Inferior parietal cortex (tissue), 1 donor: ENCODE measurements around the gene PCDHGA11.
"Not testable (repeated sequence)": the region's sequence is repeated elsewhere in the genome, so short reads cannot be mapped to it uniquely, and the experiment has no call there.

Experiments
- DNase-seq: peaks from one replicate; pipeline ENCODE4 v3.0.0-alpha.2; 2016; ENCODE audit errors: extremely low spot score

Gene PCDHGA11

DNA sequence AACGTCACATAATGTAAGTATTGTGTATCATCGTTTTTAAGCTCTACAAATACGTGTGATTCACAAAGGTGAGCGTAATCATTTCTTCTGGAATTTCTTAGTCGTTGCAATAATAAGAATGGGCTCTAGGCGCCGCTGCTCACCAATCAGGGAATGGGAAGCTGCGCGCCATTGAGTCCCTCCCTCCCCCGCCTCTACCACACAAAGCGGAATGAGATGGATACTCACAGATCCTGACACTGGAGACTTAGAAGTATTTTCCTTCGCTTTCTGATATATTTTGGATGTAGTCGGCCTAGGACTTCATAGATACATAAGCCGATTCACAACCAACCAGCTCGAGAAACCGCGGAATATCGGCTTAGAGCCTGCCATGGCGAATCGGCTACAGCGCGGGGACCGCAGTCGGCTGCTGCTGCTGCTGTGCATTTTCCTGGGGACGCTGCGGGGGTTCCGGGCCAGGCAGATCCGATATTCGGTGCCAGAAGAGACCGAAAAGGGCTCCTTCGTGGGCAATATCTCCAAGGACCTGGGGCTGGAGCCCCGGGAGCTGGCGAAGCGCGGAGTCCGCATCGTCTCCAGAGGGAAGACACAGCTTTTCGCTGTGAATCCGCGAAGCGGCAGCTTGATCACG lies at the start of gene PCDHGA11:
PCDHGA11 (plus strand) TSS at position 197 of the 634 bp plus-strand sequence; CDS start at position 374, 177 bp downstream.
- DNase-seq = peak; percentile 5

DNA sequence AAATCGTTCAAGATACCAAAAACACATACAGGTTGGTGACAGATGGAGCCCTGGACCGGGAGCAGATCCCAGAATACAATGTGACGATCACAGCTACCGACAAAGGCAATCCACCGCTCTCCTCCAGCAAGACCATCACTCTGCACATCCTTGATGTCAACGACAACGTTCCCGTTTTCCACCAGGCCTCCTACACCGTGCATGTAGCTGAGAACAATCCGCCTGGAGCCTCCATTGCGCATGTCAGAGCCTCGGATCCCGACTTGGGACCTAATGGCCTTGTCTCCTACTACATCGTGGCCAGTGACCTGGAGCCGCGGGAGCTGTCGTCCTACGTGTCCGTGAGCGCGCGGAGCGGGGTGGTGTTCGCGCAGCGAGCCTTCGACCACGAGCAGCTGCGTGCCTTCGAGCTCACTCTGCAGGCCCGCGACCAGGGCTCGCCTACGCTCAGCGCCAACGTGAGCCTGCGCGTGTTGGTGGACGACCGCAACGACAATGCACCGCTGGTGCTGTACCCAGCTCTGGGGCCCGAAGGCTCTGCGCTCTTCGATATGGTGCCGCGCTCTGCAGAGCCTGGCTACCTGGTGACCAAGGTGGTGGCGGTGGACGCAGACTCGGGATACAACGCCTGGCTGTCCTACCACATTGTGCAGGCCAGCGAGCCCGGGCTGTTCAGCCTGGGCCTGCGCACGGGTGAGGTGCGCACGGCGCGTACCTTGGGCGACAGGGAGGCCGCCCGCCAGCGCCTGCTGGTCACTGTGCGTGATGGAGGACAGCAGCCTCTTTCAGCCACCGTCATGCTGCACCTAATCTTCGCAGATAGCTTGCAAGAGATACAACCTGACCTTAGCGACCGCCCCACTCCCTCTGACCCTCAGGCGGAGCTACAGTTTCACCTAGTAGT lies 49.0 kb upstream of the PCDHGA11 start:
- no peak for DNase-seq

DNA sequence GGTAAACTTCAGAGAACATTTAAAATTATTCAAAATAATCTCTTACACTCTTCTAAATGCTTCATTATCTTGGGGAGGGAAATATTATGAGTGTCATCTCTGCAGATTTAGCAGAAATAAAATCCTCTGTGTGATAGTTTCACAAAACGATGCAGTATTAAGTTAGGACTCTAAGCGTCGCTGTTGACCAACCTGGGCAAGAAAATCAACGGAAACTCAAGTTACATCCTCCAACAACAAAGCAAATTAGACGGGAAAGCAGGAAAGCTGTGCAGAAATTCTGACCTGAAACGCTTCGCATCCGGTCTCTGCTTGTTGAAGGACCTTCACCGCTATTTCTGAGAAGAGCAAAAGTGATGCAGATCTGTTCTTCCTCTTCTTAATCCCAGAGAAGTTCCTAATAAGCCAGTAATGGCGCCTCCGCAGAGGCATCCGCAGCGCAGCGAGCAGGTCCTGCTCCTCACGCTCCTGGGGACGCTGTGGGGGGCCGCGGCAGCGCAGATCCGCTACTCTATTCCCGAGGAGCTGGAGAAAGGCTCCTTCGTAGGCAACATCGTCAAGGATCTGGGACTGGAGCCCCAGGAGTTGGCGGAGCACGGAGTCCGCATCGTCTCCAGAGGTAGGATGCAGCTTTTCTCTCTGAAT lies 47.1 kb upstream of the PCDHGA11 start, which contains the start of gene PCDHGA6:
PCDHGA6 (plus strand) TSS at position 219 of the 645 bp plus-strand sequence; CDS start at position 412, 193 bp downstream.
- no peak for DNase-seq

GRCh38 chr5:141374627-141375026 lies 46.2 kb upstream of the PCDHGA11 start:
- no peak for DNase-seq

- DNase-seq = not testable (repeated sequence)
Measured at GRCh38 chr5:141375444-141376155, 45.3 kb upstream of the PCDHGA11 start.

DNA sequence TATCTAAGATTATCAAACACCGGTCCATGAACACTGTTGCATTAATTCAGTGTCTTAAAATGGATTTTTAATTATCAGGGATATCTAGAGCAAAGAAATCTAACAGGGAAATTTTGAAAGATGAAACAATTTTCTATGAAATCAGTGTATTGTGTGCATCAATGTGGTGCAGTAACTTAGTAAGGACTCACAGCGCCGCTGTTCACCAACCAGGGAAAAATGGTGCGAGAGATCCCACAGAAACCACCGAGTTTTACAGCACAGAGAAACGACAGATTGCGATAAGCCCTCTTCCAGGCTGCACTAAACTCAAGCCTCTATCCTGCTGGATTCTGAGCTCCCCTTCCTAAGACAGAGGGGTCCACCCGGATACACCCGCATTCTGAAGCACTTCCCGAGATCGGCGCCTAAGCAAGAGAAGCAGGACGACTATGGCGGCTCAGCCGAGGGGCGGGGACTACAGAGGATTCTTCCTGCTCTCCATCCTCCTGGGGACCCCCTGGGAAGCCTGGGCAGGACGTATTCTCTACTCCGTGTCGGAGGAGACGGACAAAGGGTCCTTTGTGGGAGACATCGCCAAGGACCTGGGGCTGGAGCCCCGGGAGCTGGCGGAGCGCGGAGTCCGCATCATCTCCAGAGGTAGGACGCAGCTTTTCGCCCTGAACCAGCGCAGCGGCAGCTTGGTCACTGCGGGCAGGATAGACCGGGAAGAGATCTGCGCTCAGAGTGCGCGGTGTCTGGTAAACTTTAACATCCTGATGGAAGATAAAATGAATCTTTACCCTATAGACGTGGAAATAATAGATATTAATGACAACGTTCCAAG lies 38.2 kb upstream of the PCDHGA11 start, which contains the start of gene PCDHGA7:
PCDHGA7 (plus strand) TSS at position 274 of the 826 bp plus-strand sequence; CDS start at position 432, 158 bp downstream.
- DNase-seq = no peak

DNA sequence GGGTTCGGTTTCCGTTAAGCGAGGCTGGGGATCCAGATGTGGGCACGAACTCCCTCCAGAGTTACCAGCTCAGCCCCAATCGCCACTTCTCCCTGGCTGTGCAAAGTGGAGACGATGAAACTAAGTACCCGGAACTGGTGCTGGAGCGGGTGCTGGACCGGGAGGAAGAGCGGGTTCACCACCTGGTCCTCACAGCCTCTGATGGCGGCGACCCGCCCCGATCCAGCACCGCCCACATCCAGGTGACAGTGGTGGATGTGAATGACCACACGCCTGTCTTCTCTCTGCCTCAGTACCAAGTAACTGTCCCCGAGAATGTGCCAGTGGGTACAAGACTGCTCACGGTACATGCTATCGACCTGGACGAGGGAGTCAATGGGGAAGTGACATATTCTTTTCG lies 37.5 kb upstream of the PCDHGA11 start:
- DNase-seq = no peak

DNA sequence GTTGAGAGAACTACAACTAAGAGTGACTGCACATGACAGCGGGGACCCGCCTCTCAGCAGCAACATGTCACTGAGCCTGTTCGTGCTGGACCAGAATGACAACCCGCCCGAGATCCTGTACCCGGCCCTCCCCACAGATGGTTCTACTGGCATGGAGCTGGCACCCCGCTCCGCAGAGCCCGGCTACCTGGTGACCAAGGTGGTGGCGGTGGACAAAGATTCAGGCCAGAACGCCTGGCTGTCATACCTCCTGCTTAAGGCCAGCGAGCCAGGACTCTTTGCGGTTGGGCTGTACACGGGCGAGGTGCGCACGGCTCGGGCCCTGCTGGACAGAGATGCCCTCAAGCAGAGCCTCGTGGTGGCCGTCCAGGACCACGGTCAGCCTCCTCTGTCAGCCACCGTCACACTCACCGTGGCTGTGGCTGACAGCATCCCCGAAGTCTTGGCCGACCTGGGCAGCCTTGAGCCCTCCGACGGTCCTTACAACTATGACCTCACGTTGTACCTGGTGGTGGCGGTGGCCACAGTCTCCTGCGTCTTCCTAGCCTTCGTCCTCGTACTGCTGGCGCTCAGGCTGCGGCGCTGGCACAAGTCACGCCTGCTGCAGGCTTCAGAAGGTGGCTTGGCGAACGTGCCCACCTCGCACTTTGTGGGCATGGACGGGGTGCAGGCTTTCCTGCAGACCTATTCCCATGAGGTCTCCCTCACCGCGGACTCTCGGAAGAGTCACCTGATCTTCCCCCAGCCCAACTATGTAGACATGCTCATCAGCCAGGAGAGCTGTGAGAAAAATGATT lies 36.2 kb upstream of the PCDHGA11 start:
- no peak for DNase-seq

DNA sequence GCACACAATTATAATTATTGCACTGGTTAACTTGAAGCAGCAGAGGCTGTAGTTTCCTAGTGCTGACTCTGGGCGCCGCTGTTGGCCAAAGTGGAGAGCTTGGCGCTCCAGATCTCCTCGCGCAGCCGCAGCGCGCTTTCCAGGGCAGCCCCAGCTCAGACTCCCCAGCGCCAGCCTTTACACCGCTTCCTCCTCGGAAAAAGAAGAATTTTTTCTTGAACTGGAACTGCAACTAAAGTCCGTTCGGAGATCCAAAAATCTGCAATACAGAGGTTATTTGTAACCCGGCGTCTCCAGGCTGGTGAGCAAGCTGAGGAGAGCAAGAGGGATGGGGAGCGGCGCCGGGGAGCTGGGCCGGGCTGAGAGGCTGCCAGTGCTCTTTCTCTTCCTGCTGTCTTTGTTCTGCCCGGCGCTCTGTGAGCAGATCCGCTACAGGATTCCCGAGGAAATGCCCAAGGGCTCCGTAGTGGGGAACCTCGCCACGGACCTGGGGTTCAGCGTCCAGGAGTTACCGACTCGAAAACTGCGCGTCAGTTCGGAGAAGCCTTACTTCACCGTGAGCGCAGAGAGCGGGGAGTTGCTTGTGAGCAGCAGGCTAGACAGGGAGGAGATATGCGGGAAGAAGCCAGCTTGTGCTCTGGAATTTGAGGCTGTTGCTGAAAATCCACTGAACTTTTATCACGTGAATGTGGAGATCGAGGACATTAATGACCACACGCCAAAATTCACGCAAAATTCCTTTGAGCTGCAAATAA lies 33.1 kb upstream of the PCDHGA11 start, which contains the start of gene PCDHGB4:
PCDHGB4 (plus strand) TSS at position 142 of the 755 bp plus-strand sequence; CDS start at position 329, 187 bp downstream.
- not testable (repeated sequence) for DNase-seq

GRCh38 chr5:141388661-141389060 lies 32.2 kb upstream of the PCDHGA11 start:
- no peak for DNase-seq

DNA sequence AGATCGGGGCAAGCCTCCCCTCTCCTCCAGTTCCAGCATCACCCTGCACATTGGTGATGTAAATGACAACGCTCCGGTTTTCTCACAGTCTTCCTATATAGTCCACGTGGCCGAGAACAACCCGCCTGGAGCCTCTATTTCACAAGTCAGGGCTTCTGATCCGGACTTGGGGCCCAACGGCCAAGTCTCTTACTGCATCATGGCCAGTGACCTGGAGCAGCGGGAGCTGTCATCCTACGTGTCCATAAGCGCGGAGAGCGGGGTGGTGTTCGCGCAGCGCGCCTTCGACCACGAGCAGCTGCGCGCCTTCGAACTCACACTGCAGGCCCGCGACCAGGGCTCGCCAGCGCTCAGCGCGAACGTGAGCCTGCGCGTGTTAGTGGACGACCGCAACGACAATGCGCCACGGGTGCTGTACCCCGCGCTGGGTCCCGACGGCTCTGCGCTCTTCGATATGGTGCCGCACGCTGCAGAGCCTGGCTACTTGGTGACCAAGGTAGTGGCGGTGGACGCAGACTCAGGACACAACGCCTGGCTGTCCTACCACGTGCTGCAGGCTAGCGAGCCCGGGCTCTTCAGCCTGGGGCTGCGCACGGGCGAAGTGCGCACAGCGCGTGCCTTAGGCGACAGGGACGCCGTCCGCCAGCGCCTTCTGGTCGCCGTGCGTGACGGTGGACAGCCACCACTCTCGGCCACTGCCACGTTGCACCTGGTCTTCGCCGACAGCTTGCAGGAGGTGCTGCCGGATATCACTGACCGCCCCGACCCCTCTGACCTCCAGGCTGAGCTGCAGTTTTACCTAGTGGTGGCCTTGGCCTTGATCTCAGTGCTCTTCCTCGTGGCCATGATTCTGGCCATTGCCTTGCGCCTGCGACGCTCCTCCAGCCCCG lies 31.5 kb upstream of the PCDHGA11 start:
- DNase-seq = no peak

DNA sequence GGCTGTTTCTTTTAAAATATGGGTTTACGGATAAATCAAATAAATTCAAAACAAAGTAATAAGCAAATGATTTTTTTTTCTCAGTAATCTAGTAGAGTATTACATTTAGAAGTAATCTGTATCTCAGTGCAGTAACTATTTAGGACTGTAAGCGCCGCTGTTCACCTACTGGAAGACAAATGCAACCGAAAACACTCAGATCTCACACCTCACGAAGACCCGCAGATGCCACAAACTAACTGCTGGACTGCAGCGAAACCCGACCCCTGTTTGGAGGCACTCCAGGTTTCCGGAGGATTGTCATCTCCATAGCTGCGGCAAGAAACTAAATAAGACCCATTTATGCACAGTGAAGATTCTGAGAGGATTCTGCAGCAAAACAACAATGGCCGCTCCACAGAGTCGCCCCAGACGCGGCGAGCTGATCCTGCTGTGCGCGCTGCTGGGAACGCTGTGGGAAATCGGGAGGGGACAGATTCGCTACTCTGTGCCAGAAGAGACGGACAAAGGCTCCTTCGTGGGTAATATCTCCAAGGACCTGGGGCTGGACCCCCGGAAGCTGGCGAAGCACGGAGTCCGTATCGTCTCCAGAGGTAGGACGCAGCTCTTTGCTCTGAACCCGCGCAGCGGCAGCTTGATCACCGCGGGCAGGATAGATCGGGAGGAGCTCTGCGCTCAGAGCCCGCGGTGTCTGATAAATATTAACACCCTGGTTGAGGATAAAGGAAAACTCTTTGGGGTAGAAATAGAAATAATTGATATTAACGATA lies 28.2 kb upstream of the PCDHGA11 start, which contains the start of gene PCDHGA8:
PCDHGA8 (plus strand) TSS at position 205 of the 770 bp plus-strand sequence; CDS start at position 386, 181 bp downstream.
- no peak for DNase-seq

GRCh38 chr5:141393267-141393666 lies 27.6 kb upstream of the PCDHGA11 start:
- DNase-seq = no peak

- not testable (repeated sequence) for DNase-seq
Measured at GRCh38 chr5:141394401-141395187, 26.3 kb upstream of the PCDHGA11 start.

- not testable (repeated sequence) for DNase-seq
Measured at GRCh38 chr5:141397756-141398551, 22.9 kb upstream of the PCDHGA11 start, which contains the start of gene PCDHGB5. TSS of gene PCDHGB5 (plus strand) at chr5:141397947. CDS start at chr5:141398128, 181 bp downstream.
